Trophoblast cell (in vitro differentiated cells and primary cell): Measurements from ENCODE around the gene CDHR4.

Experiments
- DNase-seq, 2 donors: peaks; one replicate each; pipeline ENCODE4 v3.0.0-alpha.2; 2016
- H2AFZ ChIP-seq: 2 replicates; pipeline ENCODE4 v1.6.1; 2013; ENCODE audit warnings: low read length, moderate library complexity, mild to moderate bottlenecking; ENCODE audit not compliant: insufficient read depth, poor library complexity
- H2AK5ac ChIP-seq: 2 replicates; pipeline ENCODE4 v1.6.1; 2013; ENCODE audit warnings: mild to moderate bottlenecking, low read length
- H2BK120ac ChIP-seq: 2 replicates; pipeline ENCODE4 v1.6.1; 2013; ENCODE audit warnings: low read length, mild to moderate bottlenecking, moderate library complexity; ENCODE audit not compliant: insufficient read depth, poor library complexity
- H2BK12ac ChIP-seq: 2 replicates; pipeline ENCODE4 v1.6.1; 2013; ENCODE audit warnings: mild to moderate bottlenecking, low read length, moderate library complexity
- H2BK5ac ChIP-seq: 2 replicates; pipeline ENCODE4 v1.6.1; 2013; ENCODE audit warnings: low read length, low read depth, moderate library complexity, mild to moderate bottlenecking; ENCODE audit not compliant: poor library complexity
- H3K14ac ChIP-seq: 2 replicates; pipeline ENCODE4 v1.6.1; 2013; ENCODE audit warnings: mild to moderate bottlenecking, low read length
- H3K18ac ChIP-seq: 2 replicates; pipeline ENCODE4 v1.6.1; 2013; ENCODE audit warnings: mild to moderate bottlenecking, low read length
- H3K23ac ChIP-seq: 2 replicates; pipeline ENCODE4 v1.6.1; 2013; ENCODE audit warnings: low read length
- H3K27ac ChIP-seq: 2 replicates; pipeline ENCODE4 v1.5.1; 2013; ENCODE audit warnings: low read depth, mild to moderate bottlenecking, inconsistent platforms, low read length, moderate library complexity
- H3K27me3 ChIP-seq: 2 replicates; pipeline ENCODE4 v1.6.1; 2013; ENCODE audit warnings: inconsistent platforms, mild to moderate bottlenecking, low read length, moderate library complexity; ENCODE audit not compliant: insufficient read depth
- H3K36me3 ChIP-seq, 2 experiments: 1 replicate in 1 of 2; 2 replicates in 1 of 2; pipeline ENCODE4 v1.6.1; 2013; ENCODE audit warnings: low read length in 2 of 2, mild to moderate bottlenecking in 2 of 2, moderate library complexity in 1 of 2; ENCODE audit not compliant: insufficient read depth in 2 of 2, control insufficient read depth in 1 of 2
- H3K4ac ChIP-seq: 2 replicates; pipeline ENCODE4 v1.6.1; 2013; ENCODE audit warnings: low read depth, mild to moderate bottlenecking, low read length, moderate library complexity
- H3K4me1 ChIP-seq, 2 experiments: 1 replicate in 1 of 2; 2 replicates in 1 of 2; pipeline ENCODE4 v1.6.1; 2013; ENCODE audit warnings: low read length in 2 of 2, mild to moderate bottlenecking in 2 of 2, moderate library complexity in 1 of 2; ENCODE audit not compliant: insufficient read depth in 2 of 2, control insufficient read depth in 1 of 2
- H3K4me2 ChIP-seq: 2 replicates; pipeline ENCODE4 v1.6.1; 2013; ENCODE audit warnings: inconsistent platforms, mild to moderate bottlenecking, low read length, moderate library complexity
- H3K4me3 ChIP-seq: 2 replicates; pipeline ENCODE4 v1.5.1; 2013; ENCODE audit warnings: mild to moderate bottlenecking, low read depth, low read length, inconsistent platforms
- H3K79me1 ChIP-seq: one replicate; pipeline ENCODE4 v1.6.1; 2013; ENCODE audit warnings: low read length
- H3K79me2 ChIP-seq: 2 replicates; pipeline ENCODE4 v1.6.1; 2013; ENCODE audit warnings: low read length, mild to moderate bottlenecking; ENCODE audit not compliant: control insufficient read depth, insufficient read depth, poor library complexity
- H3K9ac ChIP-seq: 2 replicates; pipeline ENCODE4 v1.6.1; 2013; ENCODE audit warnings: mild to moderate bottlenecking, low read length
- H3K9me3 ChIP-seq: 2 replicates; pipeline ENCODE4 v1.6.1; 2013; ENCODE audit warnings: low read depth, mild to moderate bottlenecking, control low read depth, inconsistent platforms, low read length; ENCODE audit not compliant: insufficient read depth
- H4K12ac ChIP-seq: 2 replicates; pipeline ENCODE4 v1.6.1; 2013; ENCODE audit warnings: low read depth, mild to moderate bottlenecking, low read length, moderate library complexity
- H4K8ac ChIP-seq: 2 replicates; pipeline ENCODE4 v1.6.1; 2013; ENCODE audit warnings: low read depth, mild to moderate bottlenecking, low read length, moderate library complexity
- H4K91ac ChIP-seq: one replicate; pipeline ENCODE4 v1.6.1; 2013; ENCODE audit warnings: low read depth, mild to moderate bottlenecking, low read length, moderate library complexity
- WGBS: extraction: QIAGEN DNeasy Blood & Tissue Kit; methylation state at CpG from one replicate; pipeline ENCODE4 v1.1.7; 2013; ENCODE audit warnings: missing lambda C conversion rate; ENCODE audit not compliant: insufficient read length, insufficient coverage; ENCODE audit errors: extremely low coverage; 5-methylcytosine and 5-hydroxymethylcytosine counted together

The CDHR4 gene

DNA sequence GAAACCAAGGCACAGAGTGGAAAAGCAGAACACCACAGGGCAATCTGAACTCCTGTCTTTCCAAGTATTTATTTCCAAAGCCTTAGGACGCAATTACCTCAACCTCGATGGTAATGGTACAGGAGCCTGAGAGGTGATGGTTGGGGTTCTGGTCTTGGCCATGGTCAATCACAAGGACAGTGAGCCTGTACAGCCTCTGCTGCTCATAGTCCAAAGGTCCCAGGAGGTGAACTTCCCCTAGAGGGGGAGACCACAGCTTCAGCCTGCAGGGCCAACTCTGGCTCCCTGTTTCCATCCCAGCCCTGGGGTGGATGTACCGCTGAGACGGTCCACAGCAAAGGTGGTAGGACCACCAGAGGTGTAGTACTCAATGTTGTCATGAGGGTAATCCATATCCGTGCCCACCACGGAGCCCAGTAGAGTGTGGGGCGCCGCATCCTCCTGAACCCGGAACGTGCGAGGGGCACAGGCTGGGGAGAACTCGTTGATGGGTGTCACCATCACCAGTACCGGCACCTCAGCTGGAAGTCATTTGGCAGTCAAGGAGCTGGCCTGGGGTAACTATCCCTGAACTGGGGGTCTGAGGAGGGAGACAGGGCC is 6.1 kb downstream of the CDHR4 start:
- no peak overlapping the region for H3K4me2 ChIP-seq
- H3K18ac ChIP-seq = no peak overlapping the region
- no peak overlapping the region for H3K14ac ChIP-seq
- no peak overlapping the region for H2AK5ac ChIP-seq
- H3K27me3 ChIP-seq = no peaks in the 10 kb centered on the region
- no peak overlapping the region for H4K91ac ChIP-seq
- no peak overlapping the region for H3K9ac ChIP-seq
- H3K36me3 ChIP-seq = no peaks in the 10 kb centered on the region
- no peak overlapping the region for H3K27ac ChIP-seq
- DNase-seq = no peak
- peaks cover 10% of the 10 kb centered on the region for H3K9me3 ChIP-seq
- H3K4me3 ChIP-seq = no peak overlapping the region
- no peaks in the 10 kb centered on the region for H3K79me1 ChIP-seq
- H3K23ac ChIP-seq = no peak overlapping the region
- no peak overlapping the region for H2BK12ac ChIP-seq
- no peak overlapping the region for H2AFZ ChIP-seq
- H3K79me2 ChIP-seq = no peaks in the 10 kb centered on the region
- no peak overlapping the region for H3K4ac ChIP-seq
- H2BK120ac ChIP-seq = no peak overlapping the region
- H4K8ac ChIP-seq = no peak overlapping the region
- no peak overlapping the region for H2BK5ac ChIP-seq
- peaks cover 5 to 16% of the 10 kb centered on the region in 2 experiments for H3K4me1 ChIP-seq
- no CpG with 5 or more reads among the region's 13 CpGs for WGBS
- no peak overlapping the region for H4K12ac ChIP-seq

DNA sequence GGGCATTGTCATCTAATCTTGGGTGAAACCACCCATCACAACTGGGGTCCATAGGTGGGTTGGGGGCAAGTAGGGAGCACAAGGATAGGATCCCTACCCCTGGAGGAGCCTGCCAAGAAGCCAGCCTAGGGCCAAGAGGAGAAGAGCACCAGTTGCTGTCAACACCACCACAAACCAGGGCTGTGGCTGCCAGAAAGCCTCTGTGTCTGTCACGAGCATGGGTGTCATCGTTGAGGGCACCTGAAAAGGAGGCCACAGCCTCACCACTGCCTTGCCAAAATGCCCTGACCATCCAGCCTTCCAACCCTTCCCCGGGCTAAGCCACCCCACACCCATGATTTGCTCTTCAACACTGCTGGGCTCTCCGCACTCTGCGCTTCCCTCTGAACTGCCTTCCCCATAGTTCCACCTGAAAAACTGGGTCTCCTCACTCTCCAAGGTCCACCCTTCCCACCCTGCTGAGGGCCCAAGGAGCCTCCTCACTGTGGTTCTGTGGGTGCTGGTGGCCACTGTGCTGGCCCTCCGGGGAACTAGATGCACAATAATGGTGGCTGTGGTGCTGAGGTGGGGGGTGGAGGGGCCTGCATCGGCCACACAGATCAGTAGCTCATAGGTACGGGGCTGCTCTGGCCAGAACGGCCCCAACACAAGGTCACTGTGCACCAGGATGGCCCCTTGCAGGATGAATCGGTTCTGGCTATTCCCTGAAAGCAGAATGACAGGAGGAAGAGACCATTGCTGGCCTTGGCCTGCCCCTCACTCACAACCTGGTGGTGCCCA is 7.1 kb downstream of the CDHR4 start:
- no peaks in the 10 kb centered on the region for H3K27me3 ChIP-seq
- no peaks in the 10 kb centered on the region for H3K79me2 ChIP-seq
- no peak overlapping the region for H3K23ac ChIP-seq
- H2BK12ac ChIP-seq = no peak overlapping the region
- H4K91ac ChIP-seq = no peak overlapping the region
- no peak overlapping the region for H3K18ac ChIP-seq
- no peak overlapping the region for H3K4me3 ChIP-seq
- no peak overlapping the region for H3K14ac ChIP-seq
- H3K4me2 ChIP-seq = no peak overlapping the region
- H3K4me1 ChIP-seq = peaks cover 5 to 16% of the 10 kb centered on the region in 2 experiments
- no peak for DNase-seq
- WGBS = no CpG with 5 or more reads among the region's 10 CpGs
- H2BK5ac ChIP-seq = no peak overlapping the region
- no peaks in the 10 kb centered on the region for H3K79me1 ChIP-seq
- H3K4ac ChIP-seq = no peak overlapping the region
- no peak overlapping the region for H4K8ac ChIP-seq
- H2BK120ac ChIP-seq = no peak overlapping the region
- H2AK5ac ChIP-seq = no peak overlapping the region
- no peak overlapping the region for H3K27ac ChIP-seq
- no peaks in the 10 kb centered on the region for H3K36me3 ChIP-seq
- no peak overlapping the region for H2AFZ ChIP-seq
- peaks cover 13% of the 10 kb centered on the region for H3K9me3 ChIP-seq
- H4K12ac ChIP-seq = no peak overlapping the region
- no peak overlapping the region for H3K9ac ChIP-seq

DNA sequence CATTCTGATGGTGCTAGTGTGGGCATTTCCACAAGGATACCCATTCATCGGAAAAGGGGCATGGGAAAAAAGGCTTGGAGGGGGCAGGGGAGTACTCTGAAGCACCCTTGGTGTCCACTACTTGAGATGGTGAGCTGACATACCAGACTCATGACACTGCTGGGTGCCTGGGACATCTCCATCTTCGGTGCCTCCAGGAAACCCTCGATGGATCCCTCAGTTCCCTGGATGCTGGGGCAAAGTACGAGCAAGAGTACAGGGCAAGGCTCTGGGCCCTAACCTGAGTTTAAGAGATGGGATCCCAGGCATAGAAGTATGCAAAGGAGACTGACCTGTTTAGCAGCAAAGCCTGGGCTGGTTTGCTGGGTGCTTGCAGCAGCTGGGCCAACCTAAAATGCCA is 8.1 kb downstream of the CDHR4 start:
- Histone ChIP-seq H3K9ac (no peak overlapping the region), H3K79me1 (peaks cover 3% of the 10 kb centered on the region), H2BK120ac (no peak overlapping the region), H4K91ac (no peak overlapping the region), H2BK12ac (no peak overlapping the region), H4K12ac (no peak overlapping the region), H3K23ac (no peak overlapping the region), H2AFZ (no peak overlapping the region), H3K27ac (no peak overlapping the region), H3K27me3 (no peaks in the 10 kb centered on the region), H3K4me1 (peaks cover 10 to 22% of the 10 kb centered on the region in 2 experiments), H3K18ac (no peak overlapping the region), H3K79me2 (no peaks in the 10 kb centered on the region), H3K9me3 (peaks cover 13% of the 10 kb centered on the region), H3K4ac (no peak overlapping the region), H3K4me3 (no peak overlapping the region), H2BK5ac (no peak overlapping the region), H3K4me2 (no peak overlapping the region), H2AK5ac (no peak overlapping the region), H3K14ac (no peak overlapping the region), H3K36me3 (no peaks in the 10 kb centered on the region), H4K8ac (no peak overlapping the region)
- DNase-seq = peak; percentile 16 to 58
- WGBS = no CpG with 5 or more reads among the region's 4 CpGs

DNA sequence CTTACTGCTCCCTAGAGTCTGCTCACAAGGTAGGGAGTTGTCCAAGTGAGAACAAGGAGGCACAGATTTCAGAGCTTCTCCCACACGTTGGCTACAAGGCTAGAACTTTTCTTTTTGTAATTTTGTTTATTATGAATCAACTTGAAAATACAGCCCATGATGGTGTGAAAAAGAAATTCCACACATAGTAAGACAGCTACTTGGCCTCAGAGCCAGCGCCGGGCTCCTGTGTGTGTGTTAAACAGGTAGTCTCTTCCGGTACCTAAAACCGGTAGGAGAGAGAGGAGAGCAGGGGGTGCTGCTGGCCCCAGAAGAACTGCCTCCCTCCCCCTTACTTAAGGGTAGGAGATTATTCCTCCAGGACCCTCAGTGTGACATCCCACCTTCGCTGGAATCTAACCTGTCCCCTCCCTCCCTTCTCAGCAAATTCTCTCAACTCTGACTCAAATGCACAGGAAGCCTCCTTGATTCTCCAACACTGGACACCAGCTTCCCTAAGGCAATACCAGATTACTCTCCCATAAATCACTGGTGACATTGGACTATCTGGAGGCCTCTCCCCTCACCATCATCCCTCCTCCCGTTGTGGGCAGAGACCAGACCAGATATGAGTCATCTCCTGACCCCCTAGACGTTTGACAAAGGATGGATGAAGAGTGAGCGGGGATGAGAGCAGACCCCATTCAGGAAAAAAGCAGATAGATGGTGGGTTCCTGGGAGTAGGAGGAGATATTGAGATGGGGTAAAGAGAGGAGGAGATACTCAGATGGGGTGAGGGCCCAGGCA is 8.9 kb downstream of the CDHR4 start:
- no CpG with 5 or more reads among the region's 9 CpGs for whole genome bisulfite sequencing
- Histone ChIP-seq H3K79me1 (peaks cover 8% of the 10 kb centered on the region), H3K4me1 (peaks cover 10 to 22% of the 10 kb centered on the region in 2 experiments), H2AK5ac (no peak overlapping the region), H4K91ac (no peak overlapping the region), H3K18ac (no peak overlapping the region), H3K23ac (no peak overlapping the region), H3K9me3 (peaks cover 13% of the 10 kb centered on the region), H2BK5ac (no peak overlapping the region), H3K9ac (no peak overlapping the region), H2BK12ac (no peak overlapping the region), H3K4me3 (no peak overlapping the region), H3K36me3 (no peaks in the 10 kb centered on the region), H3K27ac (no peak overlapping the region), H3K14ac (no peak overlapping the region), H3K27me3 (no peaks in the 10 kb centered on the region), H3K79me2 (peaks cover 4% of the 10 kb centered on the region), H3K4me2 (no peak overlapping the region), H4K8ac (no peak overlapping the region), H2BK120ac (no peak overlapping the region), H3K4ac (no peak overlapping the region), H4K12ac (no peak overlapping the region), H2AFZ (no peak overlapping the region)
- peak in 1 of 2 donors; percentile 17 for DNase-seq
